ENCODE measurements around the gene MAPKAPK5. TPM values are rescaled to one million over a fixed set of nuclear protein-coding genes. Genes with fewer than 3 reads are reported as not detected.

MAPKAPK5 gene, protein sequence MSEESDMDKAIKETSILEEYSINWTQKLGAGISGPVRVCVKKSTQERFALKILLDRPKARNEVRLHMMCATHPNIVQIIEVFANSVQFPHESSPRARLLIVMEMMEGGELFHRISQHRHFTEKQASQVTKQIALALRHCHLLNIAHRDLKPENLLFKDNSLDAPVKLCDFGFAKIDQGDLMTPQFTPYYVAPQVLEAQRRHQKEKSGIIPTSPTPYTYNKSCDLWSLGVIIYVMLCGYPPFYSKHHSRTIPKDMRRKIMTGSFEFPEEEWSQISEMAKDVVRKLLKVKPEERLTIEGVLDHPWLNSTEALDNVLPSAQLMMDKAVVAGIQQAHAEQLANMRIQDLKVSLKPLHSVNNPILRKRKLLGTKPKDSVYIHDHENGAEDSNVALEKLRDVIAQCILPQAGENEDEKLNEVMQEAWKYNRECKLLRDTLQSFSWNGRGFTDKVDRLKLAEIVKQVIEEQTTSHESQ
- total RNA-seq = 30.1 to 31.9 TPM (median 31.6 TPM) in 3 replicates
- long read RNA-seq, full-length matches to known transcripts = 36 of 62 reads
- long read RNA-seq, partial matches to known transcripts = 1 of 62 reads
- long read RNA-seq, other reads (novel, unspliced or antisense) = 25 of 62 reads

DNA sequence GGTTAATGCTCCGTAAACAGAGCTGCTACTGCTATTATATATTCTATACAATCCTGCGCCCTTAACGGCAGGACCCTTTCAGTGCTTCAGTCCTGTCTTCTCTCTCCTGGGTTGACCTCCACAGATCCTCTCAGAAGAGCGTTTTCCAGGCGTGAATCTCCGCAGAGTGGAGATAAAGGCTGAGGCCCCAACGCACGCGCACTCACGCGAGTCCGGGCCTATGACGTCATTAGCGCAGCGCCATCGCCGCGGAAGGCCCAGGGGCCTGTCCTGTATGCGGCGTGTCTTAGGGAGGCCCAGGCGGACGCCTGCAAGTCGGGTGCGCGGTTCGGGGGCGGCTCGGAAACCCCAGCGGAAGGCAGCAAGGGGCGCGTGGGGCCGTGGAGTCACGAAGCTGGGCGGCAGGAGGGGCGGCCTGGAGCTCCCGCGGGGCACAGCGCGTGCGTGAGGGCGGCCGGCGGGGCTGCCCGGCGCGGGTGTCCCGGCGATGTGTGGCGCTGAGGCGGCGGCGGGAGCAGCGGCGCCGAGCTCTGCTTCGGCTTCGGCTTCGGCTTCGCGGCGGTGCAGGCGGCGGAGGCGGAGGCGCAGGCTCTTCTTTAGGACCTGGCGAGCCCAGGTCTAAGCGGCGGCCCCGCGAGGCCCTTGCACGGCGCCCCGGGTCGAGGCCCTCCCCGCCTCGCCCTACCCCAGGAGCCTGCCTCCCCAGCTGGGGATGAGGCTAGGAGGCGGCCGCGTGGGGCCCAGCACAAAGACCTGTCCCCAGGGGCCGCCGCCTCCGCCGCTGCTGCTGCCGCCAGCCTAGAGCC lies at the start of gene MAPKAPK5:
MAPKAPK5 (plus strand) TSS at position 479 of the 806 bp plus-strand sequence. CDS start 506 bp downstream, outside the sequence.
- Mint-ChIP-seq H3K36me3 (ENCODE audit: low read depth) (peaks cover 6% of the 10 kb centered on the region), H3K27me3 (ENCODE audit: low read depth) (no peaks in the 10 kb centered on the region), H3K4me3 (ENCODE audit: unreplicated experiment) (peak within 1 kb of the TSS; percentile 93), H3K27ac (ENCODE audit: unreplicated experiment) (peak within 1 kb of the TSS; percentile 96), H3K9me3 (ENCODE audit: low read depth) (no peaks in the 10 kb centered on the region), H3K4me1 (ENCODE audit: low read depth) (peaks cover 49% of the 10 kb centered on the region)
- peak; percentile 95 for DNase-seq (ENCODE audit: low spot score)
- TF ChIP-seq, protein P1, sequence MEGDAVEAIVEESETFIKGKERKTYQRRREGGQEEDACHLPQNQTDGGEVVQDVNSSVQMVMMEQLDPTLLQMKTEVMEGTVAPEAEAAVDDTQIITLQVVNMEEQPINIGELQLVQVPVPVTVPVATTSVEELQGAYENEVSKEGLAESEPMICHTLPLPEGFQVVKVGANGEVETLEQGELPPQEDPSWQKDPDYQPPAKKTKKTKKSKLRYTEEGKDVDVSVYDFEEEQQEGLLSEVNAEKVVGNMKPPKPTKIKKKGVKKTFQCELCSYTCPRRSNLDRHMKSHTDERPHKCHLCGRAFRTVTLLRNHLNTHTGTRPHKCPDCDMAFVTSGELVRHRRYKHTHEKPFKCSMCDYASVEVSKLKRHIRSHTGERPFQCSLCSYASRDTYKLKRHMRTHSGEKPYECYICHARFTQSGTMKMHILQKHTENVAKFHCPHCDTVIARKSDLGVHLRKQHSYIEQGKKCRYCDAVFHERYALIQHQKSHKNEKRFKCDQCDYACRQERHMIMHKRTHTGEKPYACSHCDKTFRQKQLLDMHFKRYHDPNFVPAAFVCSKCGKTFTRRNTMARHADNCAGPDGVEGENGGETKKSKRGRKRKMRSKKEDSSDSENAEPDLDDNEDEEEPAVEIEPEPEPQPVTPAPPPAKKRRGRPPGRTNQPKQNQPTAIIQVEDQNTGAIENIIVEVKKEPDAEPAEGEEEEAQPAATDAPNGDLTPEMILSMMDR (IDR thresholded peaks at IDR 0.05) = no peak

- peaks cover 24% of the 10 kb centered on the region for H3K36me3 Mint-ChIP-seq (ENCODE audit: low read depth)
- H3K4me1 Mint-ChIP-seq (ENCODE audit: low read depth) = peaks cover 7% of the 10 kb centered on the region
- no peak overlapping the region for H3K4me3 Mint-ChIP-seq (ENCODE audit: unreplicated experiment)
- H3K27ac Mint-ChIP-seq (ENCODE audit: unreplicated experiment) = no peak overlapping the region
- no peak for DNase-seq (ENCODE audit: low spot score)
- H3K9me3 Mint-ChIP-seq (ENCODE audit: low read depth) = no peaks in the 10 kb centered on the region
- TF ChIP-seq, protein P1 (IDR thresholded peaks at IDR 0.05) = no peak
- no peaks in the 10 kb centered on the region for H3K27me3 Mint-ChIP-seq (ENCODE audit: low read depth)
Measured at GRCh38 chr12:111792856-111793235, 49.2 kb upstream of the MAPKAPK5 start.

DNA sequence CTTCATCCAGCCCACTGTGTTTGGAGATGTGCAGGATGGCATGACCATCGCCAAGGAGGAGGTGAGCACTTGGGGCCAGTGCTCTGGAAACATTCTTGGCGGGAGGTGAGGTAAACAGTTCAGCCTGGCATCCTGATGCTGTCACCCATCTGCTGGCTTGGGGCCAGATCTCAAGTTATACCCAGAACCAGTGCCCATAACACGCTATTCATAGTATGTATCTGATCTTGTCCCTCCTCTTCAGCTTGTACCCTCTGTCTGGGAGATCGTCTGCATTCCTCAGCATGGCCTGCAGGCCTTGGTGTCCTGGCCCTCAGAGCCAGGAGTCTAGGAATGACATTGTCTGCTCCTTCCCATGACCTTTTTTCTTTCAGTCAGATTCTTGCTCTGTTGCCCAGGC lies 43.8 kb upstream of the MAPKAPK5 start:
- Mint-ChIP-seq H3K4me1 (ENCODE audit: low read depth) (no peaks in the 10 kb centered on the region), H3K36me3 (ENCODE audit: low read depth) (peaks cover 20% of the 10 kb centered on the region), H3K4me3 (ENCODE audit: unreplicated experiment) (no peak overlapping the region)

DNA sequence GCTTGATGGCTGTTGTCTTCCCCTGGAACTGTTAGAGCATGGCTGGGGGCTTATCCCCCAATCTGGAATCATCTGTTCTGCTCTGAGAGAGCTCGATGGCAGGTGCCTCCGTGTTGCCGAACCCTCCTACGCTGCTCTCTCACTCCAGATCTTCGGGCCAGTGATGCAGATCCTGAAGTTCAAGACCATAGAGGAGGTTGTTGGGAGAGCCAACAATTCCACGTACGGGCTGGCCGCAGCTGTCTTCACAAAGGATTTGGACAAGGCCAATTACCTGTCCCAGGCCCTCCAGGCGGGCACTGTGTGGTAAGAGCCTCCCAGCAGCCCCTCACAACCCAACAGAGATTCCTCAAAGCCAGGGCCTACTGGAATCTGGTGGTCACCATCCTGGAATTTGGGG lies 42.3 kb upstream of the MAPKAPK5 start:
- TF ChIP-seq, protein P1 (IDR thresholded peaks at IDR 0.05) = no peak
- Mint-ChIP-seq H3K4me3 (ENCODE audit: unreplicated experiment) (no peak overlapping the region), H3K36me3 (ENCODE audit: low read depth) (peaks cover 19% of the 10 kb centered on the region), H3K9me3 (ENCODE audit: low read depth) (no peaks in the 10 kb centered on the region), H3K4me1 (ENCODE audit: low read depth) (no peaks in the 10 kb centered on the region), H3K27me3 (ENCODE audit: low read depth) (no peaks in the 10 kb centered on the region), H3K27ac (ENCODE audit: unreplicated experiment) (no peak overlapping the region)
- DNase-seq (ENCODE audit: low spot score) = peak; percentile 55

More for the DNA sequence above, 43.8 kb upstream of the MAPKAPK5 start:
- Mint-ChIP-seq H3K27me3 (ENCODE audit: low read depth) (no peaks in the 10 kb centered on the region), H3K9me3 (ENCODE audit: low read depth) (no peaks in the 10 kb centered on the region), H3K27ac (ENCODE audit: unreplicated experiment) (no peak overlapping the region)
- TF ChIP-seq, protein P1 (IDR thresholded peaks at IDR 0.05) = no peak
- DNase-seq (ENCODE audit: low spot score) = no peak
